ENCODE measurements around the gene TAS2R43. TPM values are rescaled to one million over a fixed set of nuclear protein-coding genes. Genes with fewer than 3 reads are reported as not detected.
"Not testable (repeated sequence)": the region's sequence is repeated elsewhere in the genome, so short reads cannot be mapped to it uniquely, and the experiment has no call there.

TAS2R43 gene
- total and polyA plus RNA-seq, 2 of the 4 experiments (the other 2 are of a cell fraction), result 0.90 TPM; not detected in 1

DNA sequence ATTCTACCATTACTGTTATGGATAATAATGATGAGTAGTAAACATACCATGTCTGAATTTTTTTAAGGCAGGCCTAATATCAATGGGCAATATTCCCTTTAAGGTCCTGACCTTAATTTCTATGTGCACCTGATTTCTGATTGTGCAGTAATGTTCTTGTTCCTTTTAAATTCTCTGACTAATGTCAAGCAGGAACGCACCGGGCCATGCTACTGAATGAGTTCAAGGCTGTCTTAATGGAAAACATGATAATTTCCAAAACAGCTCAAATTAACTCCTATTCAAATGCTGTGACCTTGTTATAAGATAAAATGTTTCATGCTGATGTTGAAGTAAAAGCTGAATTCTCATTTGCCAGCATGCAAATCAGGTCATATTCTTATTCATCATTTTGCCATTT is 36.8 kb downstream of the TAS2R43 start:
- H2AK9ac ChIP-seq (replicated peaks; ENCODE audit: low read depth, low read length, poor library complexity), result no peak overlapping the region
- H3K4me1 ChIP-seq (ENCODE audit: control insufficient read depth, insufficient read depth, low read length), result no peaks in the 10 kb centered on the region
- H3K27me3 ChIP-seq (ENCODE audit: control insufficient read depth, insufficient read depth, low read length), result no peaks in the 10 kb centered on the region
- no peak overlapping the region for H3K9ac ChIP-seq (ENCODE audit: low read depth, low read length)
- DNase-seq, result no peak
- H3K79me1 ChIP-seq (ENCODE audit: low read depth in 1 of 2, low read length in 2 of 2), result peaks cover 17 to 31% of the 10 kb centered on the region in 2 experiments; a peak in 3 of 4 replicates
- dilution Hi-C loops (cut with HindIII; ENCODE audit: low sequenced_read_pairs, unreplicated experiment), result no loop called here
- intact Hi-C loops (cut with micrococcal nuclease), result no loop called here
- H2BK120ac ChIP-seq (ENCODE audit: low read depth, low read length), result no peak overlapping the region
- H3K14ac ChIP-seq (replicated peaks; ENCODE audit: low read depth, low read length), result no peak overlapping the region
- H2BK20ac ChIP-seq (ENCODE audit: low read depth, low read length), result no peak overlapping the region
- peaks cover 4% of the 10 kb centered on the region; the same call in 1 of the 2 replicates for H3K9me1 ChIP-seq (ENCODE audit: insufficient read depth, low read length)
- H3K36me3 ChIP-seq (ENCODE audit: control insufficient read depth, insufficient read depth, low read length), result peaks cover 2% of the 10 kb centered on the region; the same call in 1 of the 2 replicates
- WGBS, 2 experiments (ENCODE audit: extremely low coverage in 2 of 2, insufficient read length in 1 of 2), result no CpG with 5 or more reads among the region's 2 CpGs
- no peaks in the 10 kb centered on the region for H3K9me3 ChIP-seq (ENCODE audit: control insufficient read depth, insufficient read depth, low read length)
- H2AFZ ChIP-seq (replicated peaks; ENCODE audit: low read length, poor library complexity), result no peak overlapping the region
- no peak overlapping the region for H2BK5ac ChIP-seq (ENCODE audit: low read depth, low read length, poor library complexity, severe bottlenecking)
- H4K20me1 ChIP-seq (ENCODE audit: insufficient read depth, low read length), result no peaks in the 10 kb centered on the region
- no peak overlapping the region for H3K23ac ChIP-seq (ENCODE audit: low read depth, low read length)
- no peak overlapping the region for H3K4me2 ChIP-seq (ENCODE audit: low read depth, low read length)
- no peak overlapping the region for H3K4me3 ChIP-seq (ENCODE audit: insufficient read depth, low read depth, low read length)
- CTCF ChIA-PET, result interaction anchor here (0.6 kb wide), 1 partner anchor 50 kb away, joined by 4 read pairs; no protein-coding TSS in a partner anchor
- POLR2A ChIA-PET (ENCODE audit: unreplicated experiment), result no interaction called here
- no peak overlapping the region for H4K5ac ChIP-seq (ENCODE audit: low read depth, low read length)
- no peak overlapping the region for H3K18ac ChIP-seq (ENCODE audit: low read depth, low read length)
- TF ChIP-seq NFE2L2 (IDR thresholded peaks at IDR 0.05; ENCODE audit: low read depth, low read length) (no peak), RAD21 (IDR thresholded peaks at IDR 0.05; ENCODE audit: low read length) (no peak), POLR2A (IDR thresholded peaks at IDR 0.05; ENCODE audit: low read depth, low read length) (no peak)
- no peak for ATAC-seq (ENCODE audit: low read depth)
- no peak overlapping the region for H3K4ac ChIP-seq (ENCODE audit: low read depth, low read length)
- H3K27ac ChIP-seq (ENCODE audit: insufficient read depth, low read length), result no peak overlapping the region
- no peak overlapping the region for H2AK5ac ChIP-seq (ENCODE audit: low read depth, low read length)
- H3K56ac ChIP-seq (ENCODE audit: extremely low read depth, insufficient read depth, low read length), result no peak overlapping the region
- no peak overlapping the region for H2BK15ac ChIP-seq (ENCODE audit: low read depth, low read length)
- H4K8ac ChIP-seq (ENCODE audit: low read depth in 2 of 2, low read length in 2 of 2), result no peak overlapping the region
- in situ Hi-C loops (cut with MboI; ENCODE audit: low sequenced_read_pairs), result no loop called here
- no TSS peak for BruUV-seq (replicated peaks)
- H4K91ac ChIP-seq (ENCODE audit: insufficient read depth, low read depth, low read length), result no peak overlapping the region

DNA sequence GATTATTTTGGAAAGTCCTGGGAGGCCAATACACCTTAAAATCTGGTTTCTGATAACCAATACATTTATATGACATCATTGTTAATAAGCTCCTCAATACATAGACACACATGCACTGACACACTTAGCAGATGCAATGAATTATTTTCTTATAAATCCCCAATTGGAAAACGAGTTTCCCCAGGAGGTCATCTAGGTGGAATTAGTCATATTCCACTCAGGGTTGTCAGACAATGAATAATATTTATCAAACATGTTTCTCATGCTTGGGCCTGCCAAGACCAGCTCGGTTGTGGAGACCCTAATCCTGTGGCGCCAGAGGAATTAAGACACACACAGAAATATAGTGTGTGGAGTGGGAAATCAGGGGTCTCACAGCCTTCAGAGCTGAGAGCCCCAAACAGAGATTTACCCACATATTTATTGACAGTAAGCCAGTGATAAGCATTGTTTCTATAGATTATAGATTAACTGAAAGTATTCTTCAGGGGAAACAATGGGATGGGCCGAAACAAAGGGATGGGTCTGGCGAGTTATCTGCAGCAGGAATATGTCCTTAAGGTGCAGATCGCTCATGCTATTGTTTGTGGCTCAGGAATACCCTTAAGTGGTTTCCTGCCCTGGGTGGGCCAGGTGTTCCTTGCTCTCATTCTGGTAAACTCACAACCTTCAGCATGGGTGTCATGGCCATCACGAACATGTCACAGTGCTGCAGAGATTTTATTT is 42.1 kb downstream of the TAS2R43 start:
- H3K56ac ChIP-seq (ENCODE audit: extremely low read depth, insufficient read depth, low read length); in situ Hi-C loops (cut with MboI; ENCODE audit: low sequenced_read_pairs); H3K9ac ChIP-seq (ENCODE audit: low read depth, low read length); H3K14ac ChIP-seq (replicated peaks; ENCODE audit: low read depth, low read length); H2BK20ac ChIP-seq (ENCODE audit: low read depth, low read length); POLR2A ChIA-PET (ENCODE audit: unreplicated experiment); H2AK5ac ChIP-seq (ENCODE audit: low read depth, low read length); H2AK9ac ChIP-seq (replicated peaks; ENCODE audit: low read depth, low read length, poor library complexity); H3K9me3 ChIP-seq (ENCODE audit: control insufficient read depth, insufficient read depth, low read length); H3K27me3 ChIP-seq (ENCODE audit: control insufficient read depth, insufficient read depth, low read length); BruUV-seq (replicated peaks); H3K4me3 ChIP-seq (ENCODE audit: insufficient read depth, low read depth, low read length); H3K4ac ChIP-seq (ENCODE audit: low read depth, low read length); H4K5ac ChIP-seq (ENCODE audit: low read depth, low read length); ATAC-seq (ENCODE audit: low read depth); H4K20me1 ChIP-seq (ENCODE audit: insufficient read depth, low read length); H4K8ac ChIP-seq (ENCODE audit: low read depth in 2 of 2, low read length in 2 of 2); H3K4me1 ChIP-seq (ENCODE audit: control insufficient read depth, insufficient read depth, low read length); H3K27ac ChIP-seq (ENCODE audit: insufficient read depth, low read length); H3K36me3 ChIP-seq (ENCODE audit: control insufficient read depth, insufficient read depth, low read length); H2AFZ ChIP-seq (replicated peaks; ENCODE audit: low read length, poor library complexity); DNase-seq; intact Hi-C loops (cut with micrococcal nuclease); H3K18ac ChIP-seq (ENCODE audit: low read depth, low read length); H2BK5ac ChIP-seq (ENCODE audit: low read depth, low read length, poor library complexity, severe bottlenecking); H3K9me1 ChIP-seq (ENCODE audit: insufficient read depth, low read length); H2BK120ac ChIP-seq (ENCODE audit: low read depth, low read length); dilution Hi-C loops (cut with HindIII; ENCODE audit: low sequenced_read_pairs, unreplicated experiment); H3K4me2 ChIP-seq (ENCODE audit: low read depth, low read length); H3K23ac ChIP-seq (ENCODE audit: low read depth, low read length); H4K91ac ChIP-seq (ENCODE audit: insufficient read depth, low read depth, low read length); H2BK15ac ChIP-seq (ENCODE audit: low read depth, low read length): not testable (repeated sequence)
- CTCF ChIA-PET, result interaction anchor here (0.6 kb wide), 1 partner anchor 128 kb away, joined by 3 read pairs; no protein-coding TSS in a partner anchor
- H3K79me1 ChIP-seq (ENCODE audit: low read depth in 1 of 2, low read length in 2 of 2), result peaks cover 7 to 10% of the 10 kb centered on the region in 2 experiments; a peak in 3 of 4 replicates
- no CpG with 5 or more reads among the region's 7 CpGs for WGBS, 2 experiments (ENCODE audit: extremely low coverage in 2 of 2, insufficient read length in 1 of 2)

Measured in IMR-90 (cell line).